BE2C (cell line): ENCODE results near the gene TST.

Experiments used
- DNase-seq: peaks from one replicate; pipeline ENCODE4 v3.0.0-alpha.2; 2020
- H3K27me3 ChIP-seq: fragments of 250-450 bp; sonication (Bioruptor Pico); 2 replicates; pipeline ENCODE4 v1.5.1; 2020; ENCODE audit warnings: mild to moderate bottlenecking
- H3K36me3 ChIP-seq: fragments of 250-450 bp; sonication (Bioruptor Pico); 2 replicates; pipeline ENCODE4 v1.5.1; 2020; ENCODE audit warnings: mild to moderate bottlenecking
- H3K4me1 ChIP-seq: fragments of 250-450 bp; sonication (Bioruptor Pico); 2 replicates; pipeline ENCODE4 v1.5.1; 2020
- H3K4me3 ChIP-seq: 2 replicates; pipeline ENCODE4 v1.5.1; 2011; ENCODE audit warnings: low read depth, low read length
- H3K9me3 ChIP-seq: fragments of 250-450 bp; sonication (Bioruptor Pico); 2 replicates; pipeline ENCODE4 v1.5.1; 2020
- CTCF ChIP-seq: IDR thresholded peaks from 2 replicates; pipeline ENCODE4 v1.5.1; 2012; ENCODE audit warnings: mild to moderate bottlenecking, low read depth, low read length

The TST gene

GRCh38 chr22:37014835-37015586 is 4.2 kb downstream of the TST start:
- no peak for DNase-seq
- H3K4me1 ChIP-seq: peaks cover 6% of the 10 kb centered on the region
- no peaks in the 10 kb centered on the region for H3K9me3 ChIP-seq
- TF ChIP-seq CTCF: no peak
- H3K27me3 ChIP-seq: no peaks in the 10 kb centered on the region
- H3K4me3 ChIP-seq: no peak overlapping the region
- H3K36me3 ChIP-seq: peaks cover 13% of the 10 kb centered on the region

GRCh38 chr22:37014415-37014806 is 4.8 kb downstream of the TST start:
- Histone ChIP-seq H3K27me3 (no peaks in the 10 kb centered on the region), H3K4me1 (peaks cover 6% of the 10 kb centered on the region), H3K36me3 (peaks cover 13% of the 10 kb centered on the region), H3K4me3 (no peak overlapping the region), H3K9me3 (no peaks in the 10 kb centered on the region)
- DNase-seq: no peak
- no peak for TF ChIP-seq CTCF

- Histone ChIP-seq H3K4me1 (peaks cover under 1% of the 10 kb centered on the region), H3K36me3 (peaks cover 9% of the 10 kb centered on the region), H3K9me3 (no peaks in the 10 kb centered on the region), H3K27me3 (no peaks in the 10 kb centered on the region; the same call in 1 of the 2 replicates), H3K4me3 (no peak overlapping the region)
- TF ChIP-seq CTCF: no peak
- no peak for DNase-seq
Observed at GRCh38 chr22:37012956-37013355, 6.3 kb downstream of the TST start.

GRCh38 chr22:37012262-37012904 is 6.9 kb downstream of the TST start:
- no peak for DNase-seq
- no peak for TF ChIP-seq CTCF
- no peaks in the 10 kb centered on the region for H3K9me3 ChIP-seq
- H3K4me1 ChIP-seq: no peaks in the 10 kb centered on the region
- H3K36me3 ChIP-seq: peaks cover 4% of the 10 kb centered on the region; the same call in 1 of the 2 replicates
- H3K4me3 ChIP-seq: no peak overlapping the region
- no peaks in the 10 kb centered on the region; the same call in 1 of the 2 replicates for H3K27me3 ChIP-seq

GRCh38 chr22:37011472-37011871 is 7.8 kb downstream of the TST start:
- TF ChIP-seq CTCF: no peak
- Histone ChIP-seq H3K4me3 (no peak overlapping the region), H3K9me3 (no peaks in the 10 kb centered on the region), H3K36me3 (peaks cover 2% of the 10 kb centered on the region; the same call in 1 of the 2 replicates), H3K27me3 (no peaks in the 10 kb centered on the region; the same call in 1 of the 2 replicates), H3K4me1 (no peaks in the 10 kb centered on the region)
- no peak for DNase-seq

GRCh38 chr22:37010976-37011375 is 8.3 kb downstream of the TST start:
- H3K36me3 ChIP-seq: no peaks in the 10 kb centered on the region
- no peaks in the 10 kb centered on the region for H3K9me3 ChIP-seq
- H3K27me3 ChIP-seq: peaks cover 2% of the 10 kb centered on the region
- TF ChIP-seq CTCF: no peak
- H3K4me3 ChIP-seq: no peak overlapping the region
- H3K4me1 ChIP-seq: no peaks in the 10 kb centered on the region
- no peak for DNase-seq
